SHP77 (cell line): Measurements from ENCODE around the gene ERICH6.

Experiments
- DNase-seq, 2 experiments: peaks; one replicate each; lab custom pipeline; 2025; lab: John Stamatoyannopoulos, UW

ERICH6 gene

GRCh38 chr3:150613709-150614480 lies 89.8 kb downstream of the ERICH6 start:
- DNase-seq = no peak

- DNase-seq = no peak
Observed at GRCh38 chr3:150613034-150613433, 90.7 kb downstream of the ERICH6 start.

- no peak for DNase-seq
Observed at GRCh38 chr3:150612494-150612893, 91.2 kb downstream of the ERICH6 start.

GRCh38 chr3:150611666-150612065 lies 92.1 kb downstream of the ERICH6 start:
- DNase-seq = no peak

GRCh38 chr3:150610785-150611184 lies 92.9 kb downstream of the ERICH6 start:
- DNase-seq = no peak

- no peak for DNase-seq
Observed at GRCh38 chr3:150609988-150610387, 93.7 kb downstream of the ERICH6 start.
